Gastrocnemius medialis (tissue), 4 donors: Measurements from ENCODE around the gene IGFL1. TPM values are rescaled to one million over a fixed set of nuclear protein-coding genes. Genes with fewer than 3 reads are reported as not detected.
"Not testable (repeated sequence)": the region's sequence is repeated elsewhere in the genome, so short reads cannot be mapped to it uniquely, and the experiment has no call there.

ENCODE experiments used
- ATAC-seq, 2 donors: fragments of 150-250 bp; one replicate each; pipeline ENCODE4 v1.9.1; 2016
- DNase-seq, 2 donors: peaks; one replicate each; pipeline ENCODE4 v3.0.0-alpha.2; 2019
- H3K27ac ChIP-seq, 4 donors: fragments of 200-600 bp; sonication (generic); 1 replicate in 1 of 4; 2 replicates in 3 of 4; pipeline ENCODE4 v1.5.1; 2016 to 2018; ENCODE audit warnings: mild to moderate bottlenecking in 2 of 4, moderate library complexity in 1 of 4
- H3K27me3 ChIP-seq, 3 donors: fragments of 200-600 bp; sonication (generic) in 2 of 3; 1 replicate in 1 of 3; 2 replicates in 2 of 3; pipeline versions ENCODE4 v1.5.1 to v1.6.0; 2016 to 2019; ENCODE audit warnings: mild to moderate bottlenecking in 1 of 3, moderate library complexity in 1 of 3
- H3K36me3 ChIP-seq, 2 donors: fragments of 200-600 bp; sonication (generic) in 1 of 2; one replicate each; pipeline ENCODE4 v1.5.1; 2017 to 2018
- H3K4me1 ChIP-seq, 2 donors: fragments of 200-600 bp; sonication (generic) in 1 of 2; one replicate each; pipeline ENCODE4 v1.5.1; 2016 to 2017; ENCODE audit warnings: mild to moderate bottlenecking in 2 of 2
- H3K4me3 ChIP-seq, 4 donors: fragments of 200-600 bp; sonication (generic) in 3 of 4; 1 replicate in 1 of 4; 2 replicates in 3 of 4; pipeline ENCODE4 v1.5.1; 2016 to 2019; ENCODE audit warnings: mild to moderate bottlenecking in 2 of 4
- H3K9me3 ChIP-seq, 3 donors: fragments of 200-600 bp; sonication (generic) in 2 of 3; 1 replicate in 1 of 3; 2 replicates in 2 of 3; pipeline ENCODE4 v1.5.1; 2016 to 2019
- POLR2A ChIP-seq, 2 donors: fragments of 450-650 bp; IDR thresholded peaks; one replicate each; pipeline ENCODE4 v1.6.1; 2017; ENCODE audit warnings: antibody characterized with exemption in 2 of 2, mild to moderate bottlenecking in 2 of 2, moderate library complexity in 2 of 2
- in situ Hi-C, 4 donors: fragments of 200-750 bp; cut with MboI; loops; one replicate each; pipeline versions ENCODE4 v1.15.0 to v1.8.0; 2017; ENCODE audit warnings: low sequenced_read_pairs in 4 of 4
- intact Hi-C: fragments of 100-400 bp; cut with DNase I; formaldehyde crosslinking; loops from one replicate; pipeline ENCODE4 v1.15.1; 2023; ENCODE audit warnings: low total_unique reads
- total RNA-seq, 4 donors: library from RNA; depleted of rRNA; stranded (reverse); fragments of >200 nt; gene quantifications; one replicate each; pipeline versions ENCODE4 v1.1.0 to v1.2.3, GENCODE V29; 2016
- TF ChIP-seq, protein P1 (sequence below), 5 experiments: fragments of 450-650 bp in 3 of 5; fragments of 200-600 bp in 2 of 5; sonication (generic) in 2 of 5; IDR thresholded peaks in 4 of 5; conservative IDR thresholded peaks in 1 of 5; 1 replicate in 4 of 5; 2 replicates in 1 of 5; pipeline ENCODE4 v1.5.1; 2016 to 2019; ENCODE audit warnings: antibody characterized with exemption in 5 of 5, mild to moderate bottlenecking in 3 of 5, moderate library complexity in 3 of 5

IGFL1 gene
- total RNA-seq, 4 donors from 2014 or later, result not detected

DNA sequence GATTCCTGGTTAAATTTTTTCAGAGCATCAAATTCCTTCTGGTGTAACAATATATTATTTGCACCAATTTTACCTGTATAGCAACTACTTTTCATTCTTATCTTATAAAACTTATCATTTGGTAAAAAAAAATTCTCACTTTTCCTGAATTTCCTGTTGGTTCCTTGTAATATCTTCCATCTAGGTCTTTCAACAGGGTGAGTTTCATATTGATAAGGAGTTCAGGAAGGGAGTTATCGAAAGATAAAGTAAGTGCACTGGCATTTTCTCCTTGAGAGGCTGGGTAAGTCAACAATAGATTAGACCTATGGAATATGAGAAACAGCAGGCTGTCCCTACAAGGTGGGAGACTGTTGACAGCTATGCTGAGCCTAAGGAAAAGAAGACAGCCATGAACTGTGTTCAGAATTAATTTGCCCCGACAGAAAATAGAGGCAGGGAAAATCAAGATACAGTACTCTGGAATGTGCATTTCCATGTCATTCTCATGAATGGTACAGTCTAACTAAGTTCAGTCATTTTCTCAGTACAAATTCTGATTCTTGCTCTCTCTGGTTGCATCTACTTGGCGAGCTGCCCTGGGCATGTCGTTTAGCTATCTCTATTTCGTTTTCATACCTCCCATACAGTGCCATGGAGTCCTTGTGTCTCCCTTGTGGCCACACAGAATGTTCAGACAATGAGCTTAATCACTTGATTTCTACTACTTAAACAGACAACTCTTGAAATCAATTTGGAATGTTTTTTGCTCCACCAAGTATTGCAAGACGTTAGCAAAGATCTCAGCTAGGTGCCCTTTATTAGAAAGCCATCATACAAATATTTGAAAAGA is 9.9 kb downstream of the IGFL1 start:
- in situ Hi-C loops (no loop called here), intact Hi-C loops (no loop called here)
- no peaks in the 10 kb centered on the region for H3K4me1 ChIP-seq
- no peak overlapping the region for H3K27ac ChIP-seq
- ATAC-seq (no peak), DNase-seq (no peak)
- no peaks in the 10 kb centered on the region for H3K9me3 ChIP-seq
- peaks cover 3 to 16% (median 4%) of the 10 kb centered on the region in 3 donors for H3K27me3 ChIP-seq
- no peaks in the 10 kb centered on the region for H3K36me3 ChIP-seq
- no peak overlapping the region for H3K4me3 ChIP-seq
- TF ChIP-seq, protein P1, sequence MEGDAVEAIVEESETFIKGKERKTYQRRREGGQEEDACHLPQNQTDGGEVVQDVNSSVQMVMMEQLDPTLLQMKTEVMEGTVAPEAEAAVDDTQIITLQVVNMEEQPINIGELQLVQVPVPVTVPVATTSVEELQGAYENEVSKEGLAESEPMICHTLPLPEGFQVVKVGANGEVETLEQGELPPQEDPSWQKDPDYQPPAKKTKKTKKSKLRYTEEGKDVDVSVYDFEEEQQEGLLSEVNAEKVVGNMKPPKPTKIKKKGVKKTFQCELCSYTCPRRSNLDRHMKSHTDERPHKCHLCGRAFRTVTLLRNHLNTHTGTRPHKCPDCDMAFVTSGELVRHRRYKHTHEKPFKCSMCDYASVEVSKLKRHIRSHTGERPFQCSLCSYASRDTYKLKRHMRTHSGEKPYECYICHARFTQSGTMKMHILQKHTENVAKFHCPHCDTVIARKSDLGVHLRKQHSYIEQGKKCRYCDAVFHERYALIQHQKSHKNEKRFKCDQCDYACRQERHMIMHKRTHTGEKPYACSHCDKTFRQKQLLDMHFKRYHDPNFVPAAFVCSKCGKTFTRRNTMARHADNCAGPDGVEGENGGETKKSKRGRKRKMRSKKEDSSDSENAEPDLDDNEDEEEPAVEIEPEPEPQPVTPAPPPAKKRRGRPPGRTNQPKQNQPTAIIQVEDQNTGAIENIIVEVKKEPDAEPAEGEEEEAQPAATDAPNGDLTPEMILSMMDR (IDR thresholded peaks at IDR 0.05 in 4 of 5, conservative IDR thresholded peaks at IDR 0.05 in 1 of 5), result no peak
- no peak for TF ChIP-seq POLR2A (IDR thresholded peaks at IDR 0.05)

DNA sequence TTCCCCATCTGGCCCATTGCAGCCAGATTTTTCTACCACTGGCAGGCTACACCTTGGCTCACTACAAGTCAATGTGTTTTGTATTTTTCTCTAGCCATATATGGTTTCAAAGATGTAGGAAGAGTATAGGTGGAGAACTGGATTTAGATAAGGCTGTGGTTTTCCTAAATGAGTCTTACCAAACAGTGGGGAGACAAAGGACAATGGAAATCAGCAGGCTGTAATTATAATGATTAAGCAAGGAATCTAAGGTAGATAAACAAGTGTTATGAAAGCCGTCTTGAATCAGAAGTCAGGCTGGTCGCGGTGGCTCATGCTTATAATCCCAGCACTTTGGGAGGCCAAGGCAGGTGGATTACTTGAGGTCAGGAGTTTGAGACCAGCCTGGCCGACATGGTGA is 11.2 kb downstream of the IGFL1 start:
- H3K27me3 ChIP-seq, result peaks cover 5 to 16% (median 5%) of the 10 kb centered on the region in 3 donors
- H3K4me1 ChIP-seq, result no peaks in the 10 kb centered on the region
- H3K27ac ChIP-seq, result no peak overlapping the region
- intact Hi-C loops, result no loop called here
- TF ChIP-seq POLR2A (IDR thresholded peaks at IDR 0.05), result no peak
- TF ChIP-seq, protein P1 (IDR thresholded peaks at IDR 0.05 in 4 of 5, conservative IDR thresholded peaks at IDR 0.05 in 1 of 5), result no peak
- ATAC-seq (no peak), DNase-seq (no peak)
- no peaks in the 10 kb centered on the region for H3K36me3 ChIP-seq
- no peaks in the 10 kb centered on the region for H3K9me3 ChIP-seq
- in situ Hi-C loops, result no loop called here
- no peak overlapping the region for H3K4me3 ChIP-seq

DNA sequence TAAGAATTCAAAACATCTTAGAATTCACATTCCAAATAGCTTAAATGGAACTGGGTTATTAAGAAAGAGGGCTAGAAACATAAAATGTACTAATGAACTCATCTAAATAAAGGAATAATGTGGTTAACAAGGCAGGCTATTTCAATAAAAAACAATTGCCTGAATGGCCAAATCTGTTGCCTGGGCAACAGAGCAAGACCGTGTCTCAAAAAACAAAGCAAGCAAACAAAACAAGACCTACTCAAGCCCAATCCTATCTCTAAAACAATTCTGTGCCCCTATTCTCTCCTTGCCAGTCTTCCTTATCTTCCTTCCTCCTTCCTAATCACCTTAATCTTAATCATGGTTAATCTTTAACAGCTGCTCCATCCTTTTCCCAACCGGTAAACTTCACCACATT is 12.1 kb downstream of the IGFL1 start:
- no peaks in the 10 kb centered on the region for H3K36me3 ChIP-seq
- ATAC-seq (no peak), DNase-seq (no peak)
- peaks cover 5 to 16% (median 10%) of the 10 kb centered on the region in 3 donors for H3K27me3 ChIP-seq
- in situ Hi-C loops, result no loop called here
- H3K9me3 ChIP-seq, result no peaks in the 10 kb centered on the region
- no peaks in the 10 kb centered on the region for H3K4me1 ChIP-seq
- no peak overlapping the region for H3K4me3 ChIP-seq
- intact Hi-C loops, result no loop called here
- TF ChIP-seq POLR2A (IDR thresholded peaks at IDR 0.05), result no peak
- TF ChIP-seq, protein P1 (IDR thresholded peaks at IDR 0.05 in 4 of 5, conservative IDR thresholded peaks at IDR 0.05 in 1 of 5), result no peak
- H3K27ac ChIP-seq, result no peak overlapping the region

DNA sequence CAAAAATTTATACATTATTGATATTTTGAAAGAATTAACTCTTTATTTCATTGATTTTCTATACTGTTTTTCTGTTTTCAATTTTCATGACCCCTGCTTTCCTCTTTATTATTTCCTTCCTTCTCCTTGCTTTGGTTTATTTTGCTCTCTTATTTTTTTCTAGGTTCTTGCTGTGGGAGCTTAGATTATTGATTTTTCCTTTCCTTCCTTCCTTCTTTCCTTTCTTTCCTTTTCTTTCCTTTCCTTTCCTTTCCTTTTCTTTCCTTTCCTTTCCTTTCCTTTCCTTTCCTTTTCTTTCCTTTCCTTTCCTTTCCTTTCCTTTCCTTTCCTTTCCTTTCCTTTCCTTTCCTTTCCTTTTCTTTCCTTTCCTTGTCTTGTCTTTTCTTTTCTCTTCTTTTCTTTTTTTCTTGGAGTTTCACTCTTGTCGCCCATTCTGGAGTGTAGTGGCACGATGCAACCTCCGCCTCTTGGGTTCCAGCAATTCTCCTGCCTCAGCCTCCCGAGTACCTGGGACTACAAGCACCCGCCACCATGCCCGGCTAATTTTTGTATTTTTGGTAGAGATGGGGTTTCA is 13.6 kb downstream of the IGFL1 start:
- peaks cover 9 to 16% (median 10%) of the 10 kb centered on the region in 3 donors for H3K27me3 ChIP-seq

DNA sequence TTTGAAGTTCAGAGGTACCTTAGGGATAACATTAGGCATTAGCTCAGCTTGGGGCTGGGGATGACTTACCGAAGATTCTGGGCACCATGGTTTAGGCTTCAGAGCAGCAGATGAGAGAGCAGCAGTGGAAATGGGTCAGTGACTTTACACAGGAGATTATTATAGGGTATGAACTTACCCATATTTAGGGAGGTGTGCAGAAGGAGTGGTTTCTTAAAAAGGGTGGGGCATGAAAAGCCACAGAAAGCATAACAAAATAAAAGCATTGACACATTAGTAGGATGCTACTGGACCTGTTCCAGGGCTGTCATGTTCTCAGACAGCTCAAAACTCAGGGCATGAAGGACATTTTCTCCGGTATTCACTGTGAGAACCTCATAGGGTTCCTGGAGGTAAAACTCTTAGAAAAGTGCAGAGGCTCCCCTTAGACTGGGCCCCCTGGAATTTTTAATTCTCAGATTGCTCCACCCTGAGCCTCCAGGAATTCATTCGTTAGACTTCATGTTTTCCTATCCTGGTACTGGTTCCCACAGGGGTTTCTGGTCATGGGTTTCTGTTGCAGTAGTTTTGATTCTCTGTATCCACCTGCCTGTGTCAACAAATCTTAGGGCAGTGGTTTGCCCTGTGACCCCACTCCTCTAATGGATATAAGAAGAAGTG is 20.7 kb downstream of the IGFL1 start:
- no peak for ATAC-seq
- DNase-seq, result no peak
- intact Hi-C loops, result no loop called here

More for the DNA sequence above, 13.6 kb downstream of the IGFL1 start:
- H3K27ac ChIP-seq, H3K9me3 ChIP-seq, DNase-seq, H3K4me1 ChIP-seq, ATAC-seq, intact Hi-C loops, H3K4me3 ChIP-seq, in situ Hi-C loops, H3K36me3 ChIP-seq: not testable (repeated sequence)

More for the DNA sequence above, 20.7 kb downstream of the IGFL1 start:
- no peak overlapping the region for H3K4me3 ChIP-seq
- H3K36me3 ChIP-seq, result no peaks in the 10 kb centered on the region
- H3K9me3 ChIP-seq, result no peaks in the 10 kb centered on the region
- H3K27ac ChIP-seq, result no peak overlapping the region
- in situ Hi-C loops, result no loop called here
- TF ChIP-seq POLR2A (IDR thresholded peaks at IDR 0.05), result no peak
- TF ChIP-seq, protein P1 (IDR thresholded peaks at IDR 0.05 in 4 of 5, conservative IDR thresholded peaks at IDR 0.05 in 1 of 5), result no peak
- peaks cover 0 to 6% (median 5%) of the 10 kb centered on the region in 3 donors for H3K27me3 ChIP-seq
- no peaks in the 10 kb centered on the region for H3K4me1 ChIP-seq
